H1 (cell line): Measurements from ENCODE around the gene GPR87. TPM values are rescaled to one million over a fixed set of nuclear protein-coding genes. Genes with fewer than 3 reads are reported as not detected.

Experiments
- CTCF ChIA-PET: fragments of 300-600 bp; sonication (Branson Sonifier 250); formaldehyde crosslinking; loops from one replicate; lab custom pipeline; 2021; ENCODE audit not compliant: partially characterized antibody; lab: Charles Lee
- POLR2A ChIA-PET: fragments of 300-600 bp; sonication (Branson Sonifier 250); formaldehyde crosslinking; loops from one replicate; lab custom pipeline; 2021; ENCODE audit warnings: inconsistent platforms; ENCODE audit not compliant: partially characterized antibody; lab: Charles Lee
- DNase-seq, 2 experiments: peaks; one replicate each; pipeline versions ENCODE4 v3.0.0 to v3.0.0-alpha.2; 2010 to 2022; ENCODE audit warnings: low spot score in 2 of 2, low read depth in 1 of 2, mixed read lengths in 1 of 2
- FAIRE-seq: peaks from 2 replicates; lab custom pipeline; 2011; peaks lifted over from hg19 to GRCh38; lab: Jason Lieb, UNC
- H2AFZ ChIP-seq: 2 replicates; pipeline ENCODE4 v1.8.1; 2012; ENCODE audit warnings: low read length, inconsistent platforms
- H2AK5ac ChIP-seq: 2 replicates; pipeline ENCODE4 v1.6.1; 2013; ENCODE audit warnings: low read depth, low read length
- H2BK120ac ChIP-seq: replicated peaks from 2 replicates; pipeline ENCODE3; 2013; ENCODE audit warnings: low read depth, low read length, inconsistent platforms
- H2BK12ac ChIP-seq: 2 replicates; pipeline ENCODE4 v1.6.1; 2013; ENCODE audit warnings: low read depth, low read length
- H2BK15ac ChIP-seq: 2 replicates; pipeline ENCODE4 v1.6.1; 2013; ENCODE audit warnings: low read length
- H2BK20ac ChIP-seq: 2 replicates; pipeline ENCODE4 v1.6.1; 2013; ENCODE audit warnings: low read length
- H2BK5ac ChIP-seq: 2 replicates; pipeline ENCODE4 v1.6.1; 2013; ENCODE audit warnings: low read depth, low read length
- H3K14ac ChIP-seq: 2 replicates; pipeline ENCODE4 v1.6.1; 2013; ENCODE audit warnings: inconsistent platforms; ENCODE audit not compliant: insufficient read length
- H3K18ac ChIP-seq: 2 replicates; pipeline ENCODE4 v1.6.1; 2013; ENCODE audit warnings: low read length; ENCODE audit errors: extremely low read depth
- H3K23ac ChIP-seq: 2 replicates; pipeline ENCODE4 v1.6.1; 2013; ENCODE audit warnings: inconsistent platforms; ENCODE audit not compliant: insufficient read length
- H3K23me2 ChIP-seq: 2 replicates; pipeline ENCODE4 v1.6.1; 2013; ENCODE audit warnings: low read depth, low read length
- H3K27ac ChIP-seq: 2 replicates; pipeline ENCODE4 v1.6.1; 2011; ENCODE audit warnings: low read depth, low read length, inconsistent platforms
- H3K27me3 ChIP-seq, 4 experiments: replicated peaks in 1 of 4; 1 replicate in 1 of 4; 2 replicates in 3 of 4; pipeline versions ENCODE4 v1.6.1 to v1.8.1; 2011 to 2013; ENCODE audit warnings: low read length in 3 of 4, mild to moderate bottlenecking in 3 of 4, inconsistent platforms in 2 of 4, mixed read lengths in 2 of 4, moderate library complexity in 1 of 4; ENCODE audit not compliant: control insufficient read depth in 3 of 4, insufficient read depth in 3 of 4; ENCODE audit errors: extremely low read depth in 1 of 4
- H3K36me3 ChIP-seq, 4 experiments: 2 replicates each; pipeline versions ENCODE4 v1.6.1 to v1.8.1; 2011 to 2013; ENCODE audit warnings: mild to moderate bottlenecking in 4 of 4, low read length in 3 of 4, moderate library complexity in 2 of 4, control low read depth in 1 of 4, inconsistent platforms in 1 of 4; ENCODE audit not compliant: insufficient read depth in 4 of 4, control insufficient read depth in 2 of 4
- H3K4ac ChIP-seq: replicated peaks from 2 replicates; pipeline ENCODE3; 2013; ENCODE audit warnings: low read length, low read depth, mixed read lengths, inconsistent platforms; ENCODE audit not compliant: insufficient read length
- H3K4me1 ChIP-seq, 4 experiments: replicated peaks in 1 of 4; 1 replicate in 1 of 4; 2 replicates in 3 of 4; pipeline versions ENCODE4 v1.6.1 to v1.8.1; 2011 to 2013; ENCODE audit warnings: low read length in 3 of 4, inconsistent platforms in 2 of 4, mixed read lengths in 1 of 4; ENCODE audit not compliant: insufficient read depth in 4 of 4, control insufficient read depth in 3 of 4
- H3K4me2 ChIP-seq, 2 experiments: 2 replicates each; pipeline versions ENCODE4 v1.6.1 to v1.8.1; 2011 to 2013; ENCODE audit warnings: low read depth in 2 of 2, low read length in 2 of 2, control low read depth in 1 of 2, inconsistent platforms in 1 of 2, mild to moderate bottlenecking in 1 of 2; ENCODE audit not compliant: insufficient read depth in 1 of 2
- H3K4me3 ChIP-seq, 4 experiments: fragments of 200-600, 300-600 bp in 1 of 4; sonication (generic), shearing (Covaris generic), sonication (Bioruptor Twin) in 1 of 4; 2 replicates each; pipeline versions ENCODE4 v1.5.1 to v1.8.1; 2011 to 2016; ENCODE audit warnings: low read length in 4 of 4, low read depth in 3 of 4, control low read depth in 2 of 4, inconsistent platforms in 2 of 4, mild to moderate bottlenecking in 2 of 4, mixed read lengths in 1 of 4, moderate library complexity in 1 of 4; ENCODE audit not compliant: insufficient read depth in 2 of 4; ENCODE audit errors: extremely low read depth in 1 of 4
- H3K56ac ChIP-seq: replicated peaks from 2 replicates; pipeline ENCODE3; 2013; ENCODE audit warnings: low read depth, mild to moderate bottlenecking, mixed read lengths, low read length, inconsistent platforms; ENCODE audit not compliant: insufficient read length
- H3K79me1 ChIP-seq: 2 replicates; pipeline ENCODE4 v1.6.1; 2013; ENCODE audit warnings: low read depth, low read length, control low read depth
- H3K79me2 ChIP-seq, 2 experiments: 2 replicates each; pipeline versions ENCODE4 v1.6.1 to v1.8.1; 2012 to 2013; ENCODE audit warnings: low read length in 2 of 2, mild to moderate bottlenecking in 2 of 2, inconsistent platforms in 1 of 2; ENCODE audit not compliant: insufficient read depth in 2 of 2, control insufficient read depth in 1 of 2
- H3K9ac ChIP-seq, 4 experiments: replicated peaks in 1 of 4; 1 replicate in 1 of 4; 2 replicates in 3 of 4; pipeline versions ENCODE4 v1.6.1 to v1.8.1; 2011 to 2013; ENCODE audit warnings: low read depth in 3 of 4, low read length in 3 of 4, control low read depth in 2 of 4, mild to moderate bottlenecking in 2 of 4, moderate library complexity in 2 of 4, inconsistent platforms in 1 of 4; ENCODE audit errors: extremely low read depth in 1 of 4
- H3K9me3 ChIP-seq, 2 experiments: 2 replicates each; pipeline versions ENCODE4 v1.6.1 to v1.8.1; 2012 to 2013; ENCODE audit warnings: mild to moderate bottlenecking in 2 of 2, moderate library complexity in 2 of 2, control low read depth in 1 of 2, inconsistent platforms in 1 of 2, low read depth in 1 of 2, low read length in 1 of 2, mixed read lengths in 1 of 2; ENCODE audit not compliant: insufficient read depth in 2 of 2
- H4K20me1 ChIP-seq, 2 experiments: replicated peaks in 1 of 2; 2 replicates each; pipeline versions ENCODE3 to v1.8.1; 2011 to 2013; ENCODE audit warnings: inconsistent platforms in 2 of 2, low read length in 2 of 2, mild to moderate bottlenecking in 1 of 2; ENCODE audit not compliant: insufficient read depth in 2 of 2, control insufficient read depth in 1 of 2
- H4K5ac ChIP-seq: 2 replicates; pipeline ENCODE4 v1.6.1; 2013; ENCODE audit warnings: low read length, low read depth, mixed read lengths, inconsistent platforms; ENCODE audit not compliant: insufficient read length
- H4K8ac ChIP-seq: 2 replicates; pipeline ENCODE4 v1.8.0; 2013; ENCODE audit warnings: mild to moderate bottlenecking, moderate library complexity, low read length, inconsistent platforms; ENCODE audit not compliant: insufficient read depth; ENCODE audit errors: extremely low read depth
- H4K91ac ChIP-seq: replicated peaks from 2 replicates; pipeline ENCODE3; 2013; ENCODE audit warnings: low read length, mixed read lengths, inconsistent platforms; ENCODE audit not compliant: insufficient read length
- CBX5 ChIP-seq: fragments of 300-800, 300-1000 bp; sonication (generic); IDR thresholded peaks from 2 replicates; pipeline ENCODE4 v1.7.1; 2016; ENCODE audit warnings: antibody characterized with exemption, low read length, low read depth
- CBX8 ChIP-seq: fragments of 300-800, 300-1000 bp; sonication (generic); IDR thresholded peaks from 2 replicates; pipeline ENCODE4 v1.7.1; 2016; ENCODE audit warnings: low read depth, low read length, borderline replicate concordance
- CEBPB ChIP-seq: IDR thresholded peaks from 2 replicates; pipeline ENCODE4 v1.6.1; 2012; ENCODE audit warnings: low read depth, low read length
- E2F6 ChIP-seq: IDR thresholded peaks from 2 replicates; pipeline ENCODE4 v1.6.1; 2012; ENCODE audit warnings: inconsistent platforms
- JUN ChIP-seq: IDR thresholded peaks from 2 replicates; pipeline ENCODE4 v1.6.1; 2011; ENCODE audit warnings: low read depth, mild to moderate bottlenecking, improper control_type of control experiment, low read length
- KDM1A ChIP-seq: fragments of 200-600, 300-600 bp; sonication (generic); IDR thresholded peaks from 2 replicates; pipeline ENCODE4 v1.7.1; 2016; ENCODE audit warnings: mild to moderate bottlenecking, low read length, borderline replicate concordance
- KDM4A ChIP-seq: IDR thresholded peaks from one replicate; pipeline ENCODE4 v1.7.1; 2012; ENCODE audit warnings: low read depth, mild to moderate bottlenecking, moderate library complexity, low read length, inconsistent platforms; ENCODE audit not compliant: severe bottlenecking
- KDM5A ChIP-seq: fragments of 200-600 bp; IDR thresholded peaks from 2 replicates; pipeline ENCODE4 v1.7.1; 2012; ENCODE audit warnings: mild to moderate bottlenecking, low read length, inconsistent platforms, mixed read lengths
- NANOG ChIP-seq: IDR thresholded peaks from 2 replicates; pipeline ENCODE4 v1.6.1; 2011; ENCODE audit warnings: low read length, low read depth, mild to moderate bottlenecking, inconsistent platforms; ENCODE audit not compliant: insufficient read depth, poor library complexity, severe bottlenecking
- NRF1 ChIP-seq: IDR thresholded peaks from 2 replicates; pipeline ENCODE4 v1.6.1; 2011; ENCODE audit warnings: mild to moderate bottlenecking, low read depth, low read length, improper control_type of control experiment
- SP2 ChIP-seq: IDR thresholded peaks from 2 replicates; pipeline ENCODE4 v1.6.1; 2012; ENCODE audit warnings: mild to moderate bottlenecking, low read length, inconsistent platforms
- TBP ChIP-seq: IDR thresholded peaks from 2 replicates; pipeline ENCODE4 v1.6.1; 2011; ENCODE audit warnings: low read depth, low read length, improper control_type of control experiment
- TCF12 ChIP-seq: IDR thresholded peaks from 2 replicates; pipeline ENCODE4 v1.6.1; 2011; ENCODE audit warnings: low read depth, mild to moderate bottlenecking, low read length
- WGBS, 2 experiments: shearing (Covaris generic) in 1 of 2; methylation state at CpG; one replicate each; pipeline versions ENCODE4 v1.1.6 to v1.1.7; 2013 to 2015; ENCODE audit warnings: low lambda C conversion rate in 2 of 2, mixed read lengths in 2 of 2, inconsistent platforms in 1 of 2, low coverage in 1 of 2, missing lambda C conversion rate in 1 of 2; ENCODE audit not compliant: insufficient replicate concordance in 2 of 2, insufficient coverage in 1 of 2, insufficient read length in 1 of 2; ENCODE audit errors: extremely low coverage in 1 of 2, missing lambda C conversion rate in 1 of 2; 5-methylcytosine and 5-hydroxymethylcytosine counted together
- polyA plus RNA-seq, 7 experiments: library from polyadenylated mRNA; depleted of rRNA in 3 of 7; stranded (reverse) in 5 of 7; unstranded in 2 of 7; fragments of >200 nt in 5 of 7; fragments of 200-250 nt in 2 of 7; gene quantifications; 1 replicate in 5 of 7; 2 replicates in 1 of 7; 4 replicates in 1 of 7; pipeline versions ENCODE4 v1.2.1 to v1.2.3, GENCODE V29; 2011 to 2013; ENCODE audit warnings: missing spikeins in 2 of 7, mixed read lengths in 2 of 7
- total RNA-seq: library from RNA; stranded (reverse); fragmentation: NEBNext Ultra II Directional; extraction: Animal tissue kit (Norgen Biotek cat#: 25700); gene quantifications from 2 replicates; pipeline ENCODE4 v1.2.1, GENCODE V29; 2021

Gene GPR87
- total and polyA plus RNA-seq, 2 of the 8 experiments (the other 6 are each of a cell fraction or from before 2014, with no cell fraction given), result 0.05 TPM; not detected in 1

GRCh38 chr3:151347432-151347831, 30.8 kb upstream of the GPR87 start:
- no peak overlapping the region for H3K4me2 ChIP-seq
- H3K23me2 ChIP-seq, result no peaks in the 10 kb centered on the region; the same call in 1 of the 2 replicates
- H2BK5ac ChIP-seq, result no peak overlapping the region; the same call in 1 of the 2 replicates
- H2BK20ac ChIP-seq, result no peak overlapping the region
- no peak overlapping the region for H3K18ac ChIP-seq
- no peak overlapping the region for H3K23ac ChIP-seq
- H4K20me1 ChIP-seq, result no peaks in the 10 kb centered on the region
- no peak overlapping the region for H4K8ac ChIP-seq
- H3K79me1 ChIP-seq, result no peaks in the 10 kb centered on the region
- peaks cover 0 to 10% (median 5%) of the 10 kb centered on the region in 4 experiments; a peak in 3 of 7 replicates for H3K4me1 ChIP-seq
- no peak overlapping the region for H4K5ac ChIP-seq
- H3K27me3 ChIP-seq, result peaks cover 0 to 1% (median 0%) of the 10 kb centered on the region in 4 experiments; a peak in 1 of 7 replicates
- WGBS, 2 experiments, result 86% methylated on average over 6 of the region's 6 CpGs; no CpG with 5 or more reads in 1 of the 2 experiments
- no peaks in the 10 kb centered on the region for H3K9me3 ChIP-seq
- H2AFZ ChIP-seq, result no peak overlapping the region
- H3K4ac ChIP-seq, result no peak overlapping the region
- ChIA-PET CTCF (interaction anchor here (1.2 to 1.4 kb wide), 2 partner anchors 12 to 43 kb away, joined by 3 read pairs; no protein-coding TSS in a partner anchor), POLR2A (no interaction called here)
- no peak overlapping the region for H3K4me3 ChIP-seq
- H3K14ac ChIP-seq, result no peak overlapping the region
- no peak for FAIRE-seq
- H2BK15ac ChIP-seq, result no peak overlapping the region
- no peak overlapping the region for H2BK120ac ChIP-seq
- H3K56ac ChIP-seq, result no peak overlapping the region
- H2BK12ac ChIP-seq, result no peak overlapping the region
- H3K79me2 ChIP-seq, result no peaks in the 10 kb centered on the region
- no peak overlapping the region for H3K9ac ChIP-seq
- no peak overlapping the region for H3K27ac ChIP-seq
- DNase-seq, result no peak
- H4K91ac ChIP-seq, result no peak overlapping the region
- no peaks in the 10 kb centered on the region for H3K36me3 ChIP-seq
- H2AK5ac ChIP-seq, result no peak overlapping the region
- TF ChIP-seq NANOG (no peak), TCF12 (no peak), TBP (no peak), NRF1 (no peak), CBX8 (no peak), KDM1A (no peak), JUN (no peak), CBX5 (no peak), KDM4A (no peak), CEBPB (no peak), SP2 (no peak), E2F6 (no peak), KDM5A (no peak)
